G401 (cell line): ENCODE results near the gene MAPK9. TPM values are rescaled to one million over a fixed set of nuclear protein-coding genes. Genes with fewer than 3 reads are reported as not detected.

Experiments used
- DNase-seq: peaks from one replicate; pipeline ENCODE4 v3.0.0-alpha.2; 2015; ENCODE audit warnings: low spot score
- in situ Hi-C: cut with HindIII; loops from 2 replicates; pipeline ENCODE4 v1.10.0; 2016; ENCODE audit warnings: low sequenced_read_pairs, mixed read lengths
- total RNA-seq: library from RNA; depleted of rRNA; stranded (reverse); fragments of >200 nt; shearing (Covaris generic); gene quantifications from 2 replicates; pipeline ENCODE4 v1.2.3, GENCODE V29; 2014

MAPK9 gene
- total RNA-seq, 1 experiment from 2014 or later, result 83.2 TPM

DNA sequence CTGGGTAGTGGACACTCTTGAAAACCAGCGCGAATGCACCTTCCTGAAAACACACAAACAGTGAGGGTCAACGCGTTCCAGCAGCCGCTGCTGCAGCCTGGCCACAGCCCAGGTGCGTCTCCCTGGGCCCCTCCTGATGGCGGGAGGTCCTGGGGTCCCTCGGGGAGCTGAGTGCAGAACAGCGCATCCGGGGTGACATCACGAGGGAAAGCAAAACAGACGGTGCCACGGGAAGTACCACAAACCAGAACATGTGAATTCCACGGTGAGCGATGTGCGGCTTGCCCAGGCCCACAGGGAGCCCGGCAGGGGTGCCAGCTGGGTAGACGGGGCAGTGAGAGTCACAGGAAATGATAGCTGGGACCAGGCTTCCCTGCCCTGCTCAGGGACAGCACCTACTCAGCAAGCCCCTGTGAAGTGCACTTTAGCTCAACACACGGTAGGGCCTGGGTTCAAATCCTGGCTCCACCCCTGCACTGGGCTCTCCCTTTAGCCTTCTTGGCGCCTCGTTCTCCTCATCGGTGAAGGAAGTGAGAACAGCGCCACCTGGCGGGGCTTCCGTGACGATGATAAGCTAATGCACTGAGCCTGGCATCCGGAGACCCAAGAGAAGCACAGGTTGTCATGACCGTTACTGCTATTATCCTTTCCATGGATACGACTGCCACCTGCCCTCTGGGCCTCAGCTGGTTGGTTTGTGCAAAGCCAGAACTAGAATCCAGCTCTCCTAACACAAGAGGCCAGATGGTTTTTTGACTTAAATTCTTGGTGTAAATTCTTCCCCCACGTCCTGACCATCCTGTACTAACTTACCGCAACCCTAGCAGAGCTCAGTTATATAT is 36.6 kb upstream of the MAPK9 start:
- in situ Hi-C loops, result loop anchor here (5.0 kb wide), 1 partner anchor 139 kb away; no protein-coding TSS in a partner anchor

GRCh38 chr5:180326989-180327565 is 35.2 kb upstream of the MAPK9 start:
- DNase-seq, result no peak
- in situ Hi-C loops, result loop anchor here (5.0 kb wide), 1 partner anchor 140 kb away; no protein-coding TSS in a partner anchor

More for the DNA sequence above, 36.6 kb upstream of the MAPK9 start:
- DNase-seq, result peak; percentile 78

DNA sequence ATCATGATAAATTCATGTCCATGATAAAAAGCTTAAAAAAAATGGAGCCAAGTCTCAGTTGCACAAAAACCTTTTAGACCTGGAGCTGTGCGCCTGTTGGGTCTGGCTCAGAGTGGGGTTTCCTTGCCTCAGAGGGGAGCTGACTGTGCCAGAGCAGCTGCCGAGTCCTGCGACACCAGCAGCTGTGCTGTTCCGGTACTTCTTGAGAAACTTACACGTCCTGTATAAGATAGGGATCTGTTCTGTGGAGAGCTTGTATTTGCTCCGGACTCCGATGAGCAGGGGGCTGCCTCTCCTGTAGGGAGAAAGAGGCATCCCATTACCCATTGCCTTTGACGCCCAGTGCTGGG is 32.7 kb upstream of the MAPK9 start:
- in situ Hi-C loops, result no loop called here
- DNase-seq, result no peak

- DNase-seq, result peak; percentile 57
- in situ Hi-C loops, result no loop called here
Observed at GRCh38 chr5:180323941-180324600, 32.2 kb upstream of the MAPK9 start.

DNA sequence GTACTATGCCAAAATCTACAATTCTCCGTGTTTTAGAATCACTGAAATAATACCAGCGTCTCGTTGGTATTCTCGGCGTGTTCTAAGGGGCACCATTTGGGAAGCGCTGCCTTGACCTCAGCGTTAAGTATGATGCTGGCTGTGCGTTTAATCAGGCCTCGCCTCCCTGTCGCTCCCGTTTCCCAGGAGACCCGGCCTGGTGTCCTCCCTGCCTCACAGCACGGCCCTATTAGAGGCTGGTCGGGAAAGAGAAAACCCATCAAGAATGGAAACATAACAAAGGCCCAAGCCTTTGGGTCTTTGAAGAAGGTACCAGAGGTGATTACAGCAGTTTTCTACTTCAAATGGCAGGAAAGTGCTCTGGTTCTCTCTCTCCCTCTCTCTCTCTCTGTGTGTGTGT is 31.3 kb upstream of the MAPK9 start:
- DNase-seq, result no peak
- in situ Hi-C loops, result no loop called here

DNA sequence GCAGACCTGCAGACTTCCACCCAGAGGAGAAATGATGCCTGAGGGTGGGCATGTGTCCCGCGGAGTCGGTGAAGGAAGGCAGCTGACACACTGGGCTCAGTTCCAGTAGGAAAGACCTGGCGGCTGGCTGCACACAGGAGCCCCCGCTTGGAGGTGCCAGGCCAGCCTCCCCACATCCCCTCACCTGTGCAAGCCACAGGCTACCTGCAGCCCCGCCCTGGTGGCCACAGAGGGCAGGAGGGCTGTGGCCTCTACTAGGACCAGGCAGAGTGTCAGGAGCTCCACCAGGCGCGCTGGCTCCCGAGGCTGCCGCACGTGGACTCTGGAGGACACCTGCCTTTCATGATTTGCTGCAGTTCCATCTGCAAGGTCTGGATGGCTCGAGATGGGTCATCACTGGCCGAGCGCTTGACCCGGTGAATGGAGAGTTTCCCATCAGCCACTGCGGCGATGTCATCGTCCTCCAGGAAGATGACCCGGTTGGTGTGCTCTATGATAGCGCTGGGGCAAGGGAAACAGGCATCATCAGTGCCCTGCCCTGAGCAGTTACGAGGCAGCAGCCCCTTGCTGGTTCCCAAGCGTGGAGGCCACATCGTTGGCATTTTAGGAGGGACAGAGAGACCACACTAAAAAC is 26.7 kb upstream of the MAPK9 start:
- no peak for DNase-seq
- in situ Hi-C loops, result no loop called here

DNA sequence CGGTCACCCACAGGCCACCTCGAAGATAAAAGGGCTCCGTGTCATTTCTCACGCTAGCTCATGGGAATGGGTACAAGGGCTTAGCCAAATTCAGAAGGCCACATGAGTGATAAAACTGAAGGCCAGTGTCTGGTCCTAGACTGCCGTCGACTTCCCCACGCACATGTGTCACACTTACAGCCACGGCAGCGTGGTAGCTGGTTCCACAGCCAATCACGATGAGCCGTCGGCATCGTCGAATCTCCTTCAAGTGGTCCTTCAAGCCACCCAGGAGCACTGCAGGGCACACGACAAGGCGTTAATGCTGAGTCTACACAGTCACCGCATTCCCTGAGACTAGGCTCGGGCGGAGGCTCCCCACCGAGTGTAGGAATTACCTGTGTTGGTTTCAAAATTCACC is 24.7 kb upstream of the MAPK9 start:
- no peak for DNase-seq
- in situ Hi-C loops, result no loop called here

DNA sequence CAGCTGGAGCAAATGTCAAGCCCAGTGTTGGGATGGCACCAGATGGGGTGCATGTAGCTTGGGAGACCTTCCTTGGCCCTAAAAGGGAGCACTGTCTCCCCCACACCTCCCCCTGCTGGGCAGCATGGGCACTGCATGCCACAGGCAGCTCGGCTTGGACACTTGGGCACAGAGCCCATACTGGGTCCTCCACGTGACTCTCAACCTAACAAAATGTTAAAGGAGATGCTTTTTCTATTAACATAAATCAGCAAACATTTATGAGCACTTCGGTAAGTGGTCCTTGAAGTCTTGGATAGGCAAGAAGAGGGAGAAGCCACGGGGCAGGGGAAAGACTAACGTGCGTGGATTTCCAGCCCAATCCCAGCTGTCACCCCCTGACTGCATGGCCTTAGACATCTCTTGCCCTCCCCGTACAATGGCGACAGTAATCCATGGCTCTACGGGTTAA is 23.9 kb upstream of the MAPK9 start:
- in situ Hi-C loops, result no loop called here
- DNase-seq, result peak; percentile 51

DNA sequence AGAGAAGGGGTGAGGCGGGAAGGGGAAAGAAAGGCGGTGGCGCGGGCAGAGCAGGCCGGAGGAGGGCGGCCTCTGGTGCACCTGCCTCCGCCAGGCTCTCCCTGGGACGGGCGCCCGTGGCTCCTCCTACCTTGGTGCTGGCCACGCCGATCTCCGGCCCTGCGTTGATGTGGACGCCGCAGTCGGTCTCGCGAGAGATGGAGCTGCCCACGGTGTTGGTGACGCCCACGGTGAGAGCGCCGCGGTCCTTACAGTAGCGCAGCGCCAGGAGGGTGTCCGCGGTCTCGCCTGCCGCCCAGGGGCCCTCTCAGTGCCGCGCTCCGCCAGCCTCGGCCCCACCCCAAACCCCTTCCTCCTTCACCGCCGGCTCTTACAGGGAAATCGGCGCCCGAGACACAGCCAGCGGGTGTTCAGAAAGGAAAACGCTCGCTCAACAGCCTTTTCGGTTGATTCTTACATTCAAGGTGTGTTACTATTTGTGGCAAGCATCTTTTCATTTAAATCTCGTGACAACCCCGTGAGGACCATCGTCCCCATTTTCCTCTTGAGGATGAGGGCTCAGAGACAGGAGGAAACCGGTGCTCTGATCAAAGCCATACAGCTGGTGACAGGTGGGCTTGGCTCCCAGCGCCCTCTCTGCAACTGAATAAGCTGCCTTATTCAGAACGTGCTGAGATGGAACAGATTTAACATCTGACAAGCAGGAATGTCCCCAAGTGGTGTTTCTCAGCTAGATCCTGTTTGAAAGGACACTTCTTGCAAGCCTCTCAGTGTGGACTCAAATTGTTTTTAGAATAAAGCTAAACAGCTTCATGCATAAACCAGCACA is 22.0 kb upstream of the MAPK9 start:
- in situ Hi-C loops, result no loop called here
- DNase-seq, result peak; percentile 86

DNA sequence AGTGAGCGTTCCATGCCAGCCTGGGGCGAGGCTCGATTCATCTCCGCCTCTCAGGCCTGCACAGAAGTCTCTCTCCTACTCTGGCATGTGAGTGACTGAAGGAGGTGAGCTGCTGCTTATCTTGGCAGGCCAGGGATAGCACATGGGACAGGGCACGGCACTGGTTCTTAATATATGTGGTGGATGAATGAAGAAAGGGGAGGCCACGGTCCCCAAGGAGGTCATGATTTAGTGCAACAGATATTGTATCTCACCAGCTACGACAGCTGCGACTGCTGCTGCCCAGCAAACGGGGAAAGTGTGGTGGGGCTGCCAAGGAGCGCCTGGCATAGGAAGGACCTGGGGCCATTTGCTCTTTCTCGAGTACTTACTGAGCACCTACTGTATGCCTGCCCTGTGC is 19.3 kb upstream of the MAPK9 start:
- no peak for DNase-seq
- in situ Hi-C loops, result no loop called here

- in situ Hi-C loops, result no loop called here
- no peak for DNase-seq
Observed at GRCh38 chr5:180306796-180307195, 14.9 kb upstream of the MAPK9 start.

GRCh38 chr5:180305481-180305880 is 13.6 kb upstream of the MAPK9 start:
- in situ Hi-C loops, result no loop called here
- DNase-seq, result no peak

DNA sequence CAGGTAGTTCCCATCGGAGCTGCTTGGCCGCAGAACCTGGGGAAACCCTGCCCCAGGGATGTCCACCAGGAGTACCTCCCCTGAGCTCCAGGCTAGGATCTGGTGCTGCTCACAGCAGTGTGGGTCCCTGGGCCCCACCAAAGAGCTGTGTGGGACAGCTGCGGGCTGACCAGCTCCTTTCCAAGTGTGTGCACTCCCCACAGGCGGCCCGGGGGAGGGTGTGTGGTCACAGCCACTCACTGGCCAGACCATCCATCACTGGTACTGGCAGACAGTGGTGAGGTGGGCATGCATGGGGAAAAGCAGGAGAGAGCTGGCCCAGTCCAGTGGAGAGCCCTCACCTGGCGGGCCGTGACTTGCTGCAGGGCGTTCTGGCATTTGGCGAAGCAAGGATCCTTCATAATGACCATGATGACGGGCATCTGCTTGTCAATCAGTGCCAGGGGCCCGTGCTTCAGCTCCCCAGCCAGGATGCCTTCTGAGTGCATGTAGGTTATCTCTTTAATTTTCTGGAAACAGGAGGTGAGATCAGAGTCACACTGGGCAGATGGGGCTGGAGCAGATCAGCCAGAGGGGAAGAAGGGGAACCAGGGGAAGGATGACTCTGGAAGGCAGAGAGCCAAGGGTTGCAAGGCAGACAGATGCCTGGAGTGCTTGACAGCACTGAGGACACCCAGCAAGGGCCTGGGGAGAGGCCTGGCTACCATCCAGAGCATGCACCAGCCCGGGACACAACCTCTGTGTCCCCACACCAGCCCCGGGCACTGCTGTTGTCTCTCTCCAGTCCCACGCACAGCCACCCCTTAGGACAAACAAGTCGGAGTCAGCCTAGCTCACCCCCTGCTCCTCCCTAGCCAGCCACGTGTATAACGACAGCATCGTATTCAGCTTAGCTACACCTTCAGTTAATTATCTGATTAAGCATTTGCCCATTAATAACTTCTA is 12.8 kb upstream of the MAPK9 start:
- DNase-seq, result no peak
- in situ Hi-C loops, result no loop called here

DNA sequence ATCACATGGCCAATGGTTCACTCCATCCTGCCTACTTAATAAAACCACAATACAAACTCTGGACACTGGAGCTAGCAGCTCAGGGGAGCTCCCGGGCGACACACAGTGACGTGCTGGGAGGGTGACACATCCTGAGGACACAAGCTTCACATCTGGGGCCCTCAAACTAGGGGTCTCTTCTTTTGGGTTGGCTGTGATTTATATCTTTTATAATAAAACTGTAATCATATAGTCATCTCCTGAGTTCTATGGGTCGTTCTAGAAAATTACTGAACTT is 12.1 kb upstream of the MAPK9 start:
- in situ Hi-C loops, result no loop called here
- DNase-seq, result no peak

GRCh38 chr5:180303226-180304015 is 11.5 kb upstream of the MAPK9 start:
- in situ Hi-C loops, result no loop called here

DNA sequence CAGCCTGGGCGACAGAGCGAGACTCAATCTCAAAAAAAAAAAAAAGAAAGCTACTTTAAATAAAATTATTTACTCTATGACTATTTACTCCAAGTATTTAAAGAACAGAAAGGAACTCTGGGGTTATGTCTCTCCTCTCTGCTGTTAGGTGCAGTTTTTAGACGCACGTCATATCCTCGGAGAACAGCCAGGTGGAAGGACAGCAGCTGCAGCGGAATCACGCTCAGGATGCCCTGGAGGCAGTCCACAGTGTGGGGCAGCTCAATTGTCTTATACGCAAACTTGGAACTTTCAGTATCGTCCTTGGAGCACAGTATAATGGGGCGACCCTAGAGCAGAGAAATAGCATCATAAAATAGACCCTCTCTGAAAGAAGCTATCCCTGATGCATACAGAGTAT is 10.4 kb upstream of the MAPK9 start:
- DNase-seq, result no peak
- in situ Hi-C loops, result no loop called here

More at GRCh38 chr5:180303226-180304015, 11.5 kb upstream of the MAPK9 start:
- no peak for DNase-seq

- DNase-seq, result no peak
- in situ Hi-C loops, result no loop called here
Observed at GRCh38 chr5:180301253-180301652, 9.4 kb upstream of the MAPK9 start.
